K562 (cell line): ENCODE data around the gene MLX. TPM values are rescaled to one million over a fixed set of nuclear protein-coding genes. Genes with fewer than 3 reads are reported as not detected.

Source experiments
- DEAF1 ChIP-seq: fragments of 450-650 bp; formaldehyde crosslinking; IDR thresholded peaks from 2 replicates; pipeline ENCODE4 v1.4.0; 2020; ENCODE audit warnings: mild to moderate bottlenecking, moderate library complexity
- FOXK1 ChIP-seq: sonication (generic); formaldehyde crosslinking; IDR thresholded peaks from 2 replicates; pipeline ENCODE4 v1.8.0; 2022; ENCODE audit warnings: missing genetic modification reagents, mild to moderate bottlenecking, borderline replicate concordance
- HDGF ChIP-seq: fragments of 450-650 bp; IDR thresholded peaks from 2 replicates; pipeline ENCODE4 v1.6.1; 2016
- PREB ChIP-seq: sonication (generic); formaldehyde crosslinking; IDR thresholded peaks from 2 replicates; pipeline ENCODE4 v1.8.1; 2023; ENCODE audit warnings: mild to moderate bottlenecking, missing genetic modification reagents
- RBM22 ChIP-seq: fragments of 200-400 bp; formaldehyde crosslinking; IDR thresholded peaks from 2 replicates; pipeline ENCODE4 v1.6.1; 2018; ENCODE audit warnings: low read length, low read depth; ENCODE audit not compliant: poor library complexity, severe bottlenecking
- SP1 ChIP-seq: sonication (generic); formaldehyde crosslinking; IDR thresholded peaks from 2 replicates; pipeline ENCODE4 v1.8.1; 2022; ENCODE audit warnings: mild to moderate bottlenecking, missing genetic modification reagents
- ZFP1 ChIP-seq: fragments of 450-650 bp; formaldehyde crosslinking; IDR thresholded peaks from 2 replicates; pipeline ENCODE4 v1.4.0; 2020; ENCODE audit warnings: mild to moderate bottlenecking, mixed read lengths
- polyA plus RNA-seq, 8 experiments: library from polyadenylated mRNA; depleted of rRNA in 4 of 8; stranded (reverse) in 5 of 8; unstranded in 3 of 8; fragments of >200 nt; fragmentation: Nextera tagmentation in 2 of 8; fragmentation: Illumina TruSeq in 1 of 8; extraction: Ambion mirVana in 2 of 8; extraction: Trizol in 1 of 8; gene quantifications; 2 replicates each; pipeline versions ENCODE4 v1.2.1 to v1.2.3, GENCODE V29; 2011 to 2014; ENCODE audit warnings: inconsistent platforms in 1 of 8, missing spikeins in 1 of 8
- total RNA-seq, 7 experiments: library from RNA; depleted of rRNA in 6 of 7; stranded (reverse); fragments of >200 nt in 6 of 7; fragmentation: Illumina TruSeq in 2 of 7; extraction: Trizol in 2 of 7; gene quantifications; 2 replicates each; pipeline versions ENCODE4 v1.2.1 to v1.2.3, GENCODE V29; 2011 to 2021; ENCODE audit warnings: low replicate concordance in 1 of 7

The MLX gene
- total and polyA plus RNA-seq, 9 of the 15 experiments (the other 6 are each of a cell fraction or from before 2014, with no cell fraction given), result 42.9 to 100 (median 58.9) TPM

- TF ChIP-seq PREB (CRISPR knock-in tag) (peak; percentile 94; the same call in 1 of the 2 replicates), FOXK1 (CRISPR knock-in tag) (0 out of 2 replicates have a peak, but pooled peaks have one; percentile 14), RBM22 (no peak), HDGF (no peak), SP1 (no peak), ZFP1 (no peak), DEAF1 (CRISPR knock-in tag) (no peak)
Measured at GRCh38 chr17:42561897-42562387, 5.0 kb upstream of the MLX start, which contains the start of gene COASY (continued).
